GM12878 (cell line): ENCODE measurements around the gene VEGFB. TPM values are rescaled to one million over a fixed set of nuclear protein-coding genes. Genes with fewer than 3 reads are reported as not detected.

Experiments
- ATAC-seq: fragments of 200-7000 bp; cut with Tn5 transposase; 3 replicates; pipeline ENCODE4 v1.9.1; 2020; ENCODE audit warnings: mild to moderate bottlenecking, moderate library complexity
- BruUV-seq: library from RNA; stranded (reverse); fragments of 400-500 nt; replicated peaks from 2 replicates; lab custom pipeline; 2021; lab: Mats Ljungman, UMichigan
- CTCF ChIA-PET: fragments of 300-600 bp; sonication (Branson Sonifier 250); formaldehyde crosslinking; extraction: SDS; loops from one replicate; lab custom pipeline; 2021; ENCODE audit warnings: inconsistent platforms; lab: Yijun Ruan, JAX
- POLR2A ChIA-PET: fragments of 350-600 bp; formaldehyde crosslinking; extraction: SDS; loops from one replicate; lab custom pipeline; 2021; ENCODE audit warnings: inconsistent platforms; lab: Charles Lee
- RAD21 ChIA-PET: fragments of 300-600 bp; sonication (Branson Sonifier 250); formaldehyde crosslinking; loops from one replicate; lab custom pipeline; 2023; ENCODE audit warnings: antibody characterized with exemption; ENCODE audit not compliant: unreplicated experiment; lab: Charles Lee
- SMC1A ChIA-PET: fragments of 300-600 bp; sonication (Branson Sonifier 250); formaldehyde crosslinking; loops from one replicate; lab custom pipeline; 2023; ENCODE audit not compliant: unreplicated experiment, uncharacterized antibody; lab: Charles Lee
- DNase-seq: peaks from one replicate; pipeline ENCODE4 v3.0.0-alpha.2; 2011; ENCODE audit warnings: low read depth, low spot score
- FAIRE-seq: peaks from 3 replicates; lab custom pipeline; 2011; peaks lifted over from hg19 to GRCh38; lab: Jason Lieb, UNC
- H2AFZ ChIP-seq: 2 replicates; pipeline ENCODE4 v1.6.0; 2011; ENCODE audit warnings: low read depth, low read length, control low read depth; ENCODE audit not compliant: control insufficient read depth
- H3K27ac ChIP-seq: 2 replicates; pipeline ENCODE4 v1.5.1; 2011; ENCODE audit warnings: control low read depth; ENCODE audit not compliant: control insufficient read depth, insufficient read depth
- H3K27me3 ChIP-seq, 2 experiments: replicated peaks in 1 of 2; 2 replicates each; pipeline versions ENCODE4 v1.6.0 to v1.6.1; 2011; ENCODE audit warnings: low read length in 1 of 2; ENCODE audit not compliant: control insufficient read depth in 2 of 2, insufficient read depth in 2 of 2
- H3K36me3 ChIP-seq, 2 experiments: 2 replicates each; pipeline ENCODE4 v1.5.1; 2011; ENCODE audit warnings: low read length in 1 of 2; ENCODE audit not compliant: control insufficient read depth in 2 of 2, insufficient read depth in 2 of 2
- H3K4me1 ChIP-seq: 2 replicates; pipeline ENCODE4 v1.6.1; 2011; ENCODE audit warnings: mild to moderate bottlenecking, low read length, moderate library complexity, mixed read lengths; ENCODE audit not compliant: control insufficient read depth, insufficient read depth
- H3K4me2 ChIP-seq: 2 replicates; pipeline ENCODE4 v1.6.0; 2011; ENCODE audit warnings: control low read depth; ENCODE audit not compliant: control insufficient read depth, insufficient read depth
- H3K4me3 ChIP-seq: fragments of 200-600 bp; sonication (generic); 2 replicates; pipeline ENCODE4 v1.5.1; 2016
- H3K79me2 ChIP-seq: 2 replicates; pipeline ENCODE4 v1.6.0; 2011; ENCODE audit warnings: low read length; ENCODE audit not compliant: control insufficient read depth, insufficient read depth
- H3K9ac ChIP-seq: 2 replicates; pipeline ENCODE4 v1.8.0; 2011; ENCODE audit warnings: low read length, control low read depth, mixed read lengths; ENCODE audit not compliant: control insufficient read depth, insufficient read depth
- H3K9me3 ChIP-seq: replicated peaks from 3 replicates; pipeline ENCODE4 v1.5.1; 2011; ENCODE audit warnings: mild to moderate bottlenecking, low read length; ENCODE audit not compliant: control insufficient read depth, insufficient read depth
- H4K20me1 ChIP-seq: 2 replicates; pipeline ENCODE4 v1.6.0; 2011; ENCODE audit not compliant: control insufficient read depth, insufficient read depth
- ASH2L ChIP-seq: fragments of 300-600, 200-600 bp; sonication (generic); IDR thresholded peaks from 2 replicates; pipeline ENCODE4 v1.6.1; 2017; ENCODE audit warnings: low read depth, mild to moderate bottlenecking, borderline replicate concordance
- BCL3 ChIP-seq: IDR thresholded peaks from 2 replicates; pipeline ENCODE4 v1.6.1; 2011; ENCODE audit warnings: borderline replicate concordance, low read depth, mild to moderate bottlenecking, moderate library complexity, low read length; ENCODE audit not compliant: insufficient read depth, poor library complexity, severe bottlenecking
- CBX5 ChIP-seq: sonication (generic); IDR thresholded peaks from 2 replicates; pipeline ENCODE4 v1.6.1; 2016; ENCODE audit warnings: low read depth, moderate library complexity, mild to moderate bottlenecking, inconsistent platforms
- CTCF ChIP-seq, 3 experiments: IDR thresholded peaks in 2 of 3; conservative IDR thresholded peaks in 1 of 3; 2 replicates each; pipeline ENCODE4 v1.5.1; 2011; ENCODE audit warnings: low read depth in 3 of 3, low read length in 3 of 3, mild to moderate bottlenecking in 3 of 3, control low read depth in 2 of 3, moderate library complexity in 2 of 3, inconsistent platforms in 1 of 3, mixed read lengths in 1 of 3; ENCODE audit not compliant: control insufficient read depth in 2 of 3, insufficient read depth in 1 of 3; ENCODE audit errors: extremely low read depth in 1 of 3
- HDAC6 ChIP-seq: fragments of 200-600 bp; sonication (generic); IDR thresholded peaks from one replicate; pipeline ENCODE4 v1.8.0; 2017; ENCODE audit warnings: antibody characterized with exemption; ENCODE audit not compliant: unreplicated experiment
- IKZF1 ChIP-seq: fragments of 450-650 bp; conservative IDR thresholded peaks from 2 replicates; pipeline ENCODE4 v1.6.1; 2017; ENCODE audit warnings: antibody characterized with exemption, mild to moderate bottlenecking
- JUND ChIP-seq: IDR thresholded peaks from 2 replicates; pipeline ENCODE4 v1.6.1; 2012; ENCODE audit warnings: low read depth, mild to moderate bottlenecking, low read length, improper control_type of control experiment, moderate library complexity
- MEF2B ChIP-seq: fragments of 450-650 bp; IDR thresholded peaks from 2 replicates; pipeline ENCODE4 v1.6.1; 2018; ENCODE audit warnings: mild to moderate bottlenecking, moderate library complexity; ENCODE audit not compliant: partially characterized antibody, poor library complexity, severe bottlenecking
- MYB ChIP-seq: fragments of 150-350 bp; IDR thresholded peaks from 2 replicates; pipeline ENCODE4 v1.6.1; 2014; ENCODE audit warnings: mild to moderate bottlenecking, low read depth, low read length, borderline replicate concordance
- NFYA ChIP-seq: IDR thresholded peaks from 2 replicates; pipeline ENCODE4 v1.6.1; 2011; ENCODE audit warnings: low read depth, mild to moderate bottlenecking, low read length, improper control_type of control experiment, borderline replicate concordance
- PAX8 ChIP-seq: fragments of 450-650 bp; IDR thresholded peaks from 2 replicates; pipeline ENCODE4 v1.6.1; 2017; ENCODE audit warnings: mild to moderate bottlenecking, moderate library complexity
- RAD51 ChIP-seq: fragments of 450-650 bp; IDR thresholded peaks from 2 replicates; pipeline ENCODE4 v1.6.1; 2016; ENCODE audit warnings: moderate library complexity, mild to moderate bottlenecking, inconsistent platforms
- SIN3A ChIP-seq: IDR thresholded peaks from 2 replicates; pipeline ENCODE4 v1.6.1; 2012; ENCODE audit warnings: low read depth, low read length, improper control_type of control experiment
- SREBF1 ChIP-seq: IDR thresholded peaks from 2 replicates; pipeline ENCODE4 v1.6.1; 2012; ENCODE audit warnings: mild to moderate bottlenecking, low read length
- SREBF2 ChIP-seq: IDR thresholded peaks from 2 replicates; pipeline ENCODE4 v1.6.1; 2012; ENCODE audit warnings: mild to moderate bottlenecking, low read length
- TBL1XR1 ChIP-seq: IDR thresholded peaks from 2 replicates; pipeline ENCODE4 v1.6.1; 2012; ENCODE audit warnings: low read depth, low read length, improper control_type of control experiment
- ZNF622 ChIP-seq: fragments of 450-650 bp; IDR thresholded peaks from 2 replicates; pipeline ENCODE4 v1.6.1; 2017; ENCODE audit warnings: mild to moderate bottlenecking, inconsistent platforms
- ZNF687 ChIP-seq: fragments of 450-650 bp; IDR thresholded peaks from 2 replicates; pipeline ENCODE4 v1.6.1; 2017; ENCODE audit warnings: mild to moderate bottlenecking, moderate library complexity
- WGBS: methylation state at CpG from one replicate; pipeline ENCODE4 v1.1.6; 2016; ENCODE audit warnings: low lambda C conversion rate; ENCODE audit not compliant: insufficient replicate concordance, insufficient coverage; ENCODE audit errors: missing lambda C conversion rate; 5-methylcytosine and 5-hydroxymethylcytosine counted together
- in situ Hi-C: fragments of 300-500 bp; cut with MboI; formaldehyde crosslinking; loops from 9 replicates; pipeline ENCODE4 v1.14.3; 2018; ENCODE audit warnings: mixed read lengths
- intact Hi-C: fragments of 100-400 bp; cut with micrococcal nuclease; formaldehyde crosslinking; loops from one replicate; pipeline ENCODE4 v1.14.2; 2022; ENCODE audit not compliant: unreplicated experiment
- polyA plus RNA-seq, 11 experiments: library from polyadenylated mRNA; depleted of rRNA in 4 of 11; unstranded in 6 of 11; stranded (reverse) in 5 of 11; fragments of >200 nt; fragmentation: Nextera tagmentation in 4 of 11; fragmentation: Illumina TruSeq in 1 of 11; extraction: Ambion mirVana in 4 of 11; extraction: Trizol in 1 of 11; gene quantifications; 1 replicate in 1 of 11; 2 replicates in 10 of 11; pipeline versions ENCODE4 v1.2.1 to v1.2.3, GENCODE V29; 2011 to 2016; ENCODE audit warnings: inconsistent platforms in 2 of 11, missing spikeins in 2 of 11, low read depth in 1 of 11
- total RNA-seq, 4 experiments: library from RNA; depleted of rRNA in 3 of 4; stranded (reverse); fragments of >200 nt in 3 of 4; fragmentation: Illumina TruSeq in 1 of 4; extraction: Trizol in 1 of 4; gene quantifications; 2 replicates each; pipeline versions ENCODE4 v1.2.1 to v1.2.3, GENCODE V29; 2013 to 2021

The VEGFB gene
- total and polyA plus RNA-seq, 10 of the 15 experiments (the other 5 are each of a cell fraction or from before 2014, with no cell fraction given) = 7.0 to 75.8 (median 20.3) TPM

GRCh38 chr11:64248578-64248977, 14.2 kb downstream of the VEGFB start:
- Histone ChIP-seq H2AFZ (no peak overlapping the region), H3K79me2 (peaks cover 21% of the 10 kb centered on the region), H3K36me3 (peaks cover 0 to 6% of the 10 kb centered on the region in 2 experiments; a peak in 2 of 4 replicates), H3K4me1 (peaks cover 10% of the 10 kb centered on the region), H3K4me3 (no peak overlapping the region), H3K9ac (no peak overlapping the region), H3K4me2 (no peak overlapping the region), H3K27ac (no peak overlapping the region), H3K9me3 (no peaks in the 10 kb centered on the region), H3K27me3 (no peaks in the 10 kb centered on the region), H4K20me1 (no peaks in the 10 kb centered on the region)
- RAD21 ChIA-PET = interaction anchor here (1.9 to 8.6 kb wide), 2 partner anchors 43 to 52 kb away, joined by 7 to 104 read pairs; partner anchors contain the start of genes CATSPERZ and FERMT3
- TF ChIP-seq BCL3 = no peak
- no peak for TF ChIP-seq JUND
- no peak for TF ChIP-seq CTCF (IDR thresholded peaks at IDR 0.05 in 2 of 3, conservative IDR thresholded peaks at IDR 0.05 in 1 of 3; ENCODE audit: control insufficient read depth in 2 of 3, extremely low read depth in 1 of 3, insufficient read depth in 1 of 3, low read depth in 3 of 3, low read length in 3 of 3)
- no peak for TF ChIP-seq MEF2B
- no peak for TF ChIP-seq TBL1XR1
- no peak for TF ChIP-seq PAX8
- TF ChIP-seq ASH2L = no peak
- TF ChIP-seq ZNF687 = no peak
- no peak for TF ChIP-seq HDAC6
- no peak for TF ChIP-seq IKZF1
- no peak for TF ChIP-seq SREBF2
- TF ChIP-seq SREBF1 = no peak
- no peak for TF ChIP-seq RAD51
- TF ChIP-seq NFYA = no peak
- TF ChIP-seq ZNF622 = no peak
- TF ChIP-seq SIN3A = no peak
- no peak for TF ChIP-seq CBX5
- TF ChIP-seq MYB = no peak
- POLR2A ChIA-PET = no interaction called here
- DNase-seq (no peak), FAIRE-seq (no peak), ATAC-seq (no peak)
- in situ Hi-C loops = loop anchor here (25.0 kb wide), 1 partner anchor 1614 kb away; the partner anchor contains the start of genes CFL1, EFEMP2 and MUS81
- WGBS = 71% methylated on average over 7 of the region's 7 CpGs
- SMC1A ChIA-PET = interaction anchor here (0.6 to 1.1 kb wide), 2 partner anchors 43 to 44 kb away, joined by 3 read pairs; no protein-coding TSS in a partner anchor
- no TSS peak for BruUV-seq
- CTCF ChIA-PET = interaction anchor here (0.8 to 4.8 kb wide), 2 partner anchors 43 to 107 kb away, joined by 3 to 64 read pairs; partner anchors contain the start of gene FERMT3
- intact Hi-C loops = no loop called here
